ENCODE measurements around the gene CHERP.

The CHERP gene

DNA sequence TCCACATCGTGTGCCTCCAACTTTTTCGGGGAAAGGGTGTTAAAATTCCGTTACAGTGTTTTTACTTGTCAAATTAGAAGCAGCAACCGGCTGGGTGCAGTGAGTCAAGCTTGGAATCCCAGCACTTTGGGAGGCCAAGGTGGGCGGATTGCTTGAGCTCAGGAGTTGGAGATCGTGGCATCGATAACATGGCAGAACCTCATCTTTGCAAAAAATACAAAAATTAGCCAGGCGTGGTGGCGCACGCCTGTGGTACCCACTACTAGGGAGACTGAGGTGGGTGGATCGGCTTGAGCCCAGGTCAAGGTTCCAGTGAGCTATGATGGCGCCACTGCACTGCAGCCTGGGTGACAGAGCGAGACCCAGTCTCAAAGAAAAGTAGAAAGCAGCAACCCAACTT, 31.1 kb upstream of the CHERP start:
- peak overlapping the region; percentile 88 for H3K27ac ChIP-seq
- peaks cover 17% of the 10 kb centered on the region for H3K4me1 ChIP-seq
- no peaks in the 10 kb centered on the region for H3K9me3 ChIP-seq (ENCODE audit: control insufficient read depth, low read length)
- peak overlapping the region; percentile 99 for H3K4me2 ChIP-seq (ENCODE audit: low read length)
- no peaks in the 10 kb centered on the region for H3K36me3 ChIP-seq (ENCODE audit: control insufficient read depth, insufficient read depth, low read length)
- TF ChIP-seq CTCF (IDR thresholded peaks at IDR 0.05) = no peak
- peak overlapping the region; percentile 93 for H3K4me3 ChIP-seq (ENCODE audit: low read depth, low read length)
- peaks cover 62% of the 10 kb centered on the region for H3K79me2 ChIP-seq
- H3K9ac ChIP-seq = no peak overlapping the region
- H3K27me3 ChIP-seq (ENCODE audit: control insufficient read depth, insufficient read depth, low read length) = no peaks in the 10 kb centered on the region
- H2AFZ ChIP-seq = no peak overlapping the region

DNA sequence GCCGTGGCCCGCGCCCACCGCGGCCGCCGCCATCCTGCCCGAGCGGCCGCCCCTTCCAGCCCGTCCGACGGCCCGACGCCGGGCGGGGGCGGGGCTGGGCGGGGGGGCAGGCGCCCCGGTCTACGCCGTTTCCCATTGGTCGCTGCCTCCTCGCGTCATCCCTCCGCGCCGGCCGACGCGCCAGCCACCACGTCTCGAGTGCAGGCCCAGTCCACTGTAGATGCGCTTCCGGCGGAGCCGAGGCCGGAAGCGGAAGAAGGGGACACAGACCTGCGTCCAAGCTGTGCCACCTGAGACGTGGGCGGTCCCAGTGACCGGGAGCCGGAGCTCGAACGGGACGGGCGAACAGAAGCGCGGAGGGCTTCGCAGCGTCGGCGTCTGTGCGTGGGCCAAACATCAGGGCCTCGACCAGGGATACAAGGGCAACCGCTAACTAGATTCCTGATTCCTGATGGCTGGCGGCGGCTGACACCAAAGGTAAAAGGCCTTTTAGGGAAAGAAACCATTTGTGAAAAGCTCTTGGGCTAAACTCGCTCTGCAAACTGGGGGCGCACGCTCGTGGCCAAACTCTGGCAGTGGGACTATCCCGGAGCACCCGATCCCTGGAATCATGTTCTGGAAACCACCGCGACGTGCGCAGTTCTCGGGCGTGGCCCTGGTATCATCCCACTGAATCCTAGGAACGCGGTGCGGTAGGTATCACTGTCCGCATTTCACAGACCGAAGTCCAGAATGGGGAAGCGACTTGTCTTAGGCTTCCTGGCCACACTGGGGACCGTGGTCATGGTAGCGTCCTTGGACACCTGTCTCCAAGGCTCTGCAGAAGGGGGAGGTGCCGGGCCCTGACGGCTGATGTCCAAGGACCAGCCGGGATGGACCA, 30.3 kb upstream of the CHERP start, which contains the start of gene SLC35E1:
TSS of gene SLC35E1 (minus strand) at position 84 of the 880 bp plus-strand sequence. CDS start at position 33, 51 bp downstream.
- no peaks in the 10 kb centered on the region for H3K36me3 ChIP-seq (ENCODE audit: control insufficient read depth, insufficient read depth, low read length)
- H3K79me2 ChIP-seq = peaks cover 55% of the 10 kb centered on the region
- peak within 1 kb of the TSS; percentile 93 for H3K4me3 ChIP-seq (ENCODE audit: low read depth, low read length)
- H3K4me1 ChIP-seq = peaks cover 17% of the 10 kb centered on the region
- peak within 1 kb of the TSS; percentile 88 for H3K27ac ChIP-seq
- no peaks in the 10 kb centered on the region for H3K9me3 ChIP-seq (ENCODE audit: control insufficient read depth, low read length)
- H2AFZ ChIP-seq = peak within 1 kb of the TSS; percentile 93
- TF ChIP-seq CTCF (IDR thresholded peaks at IDR 0.05) = no peak
- H3K4me2 ChIP-seq (ENCODE audit: low read length) = peak within 1 kb of the TSS; percentile 99
- no peaks in the 10 kb centered on the region for H3K27me3 ChIP-seq (ENCODE audit: control insufficient read depth, insufficient read depth, low read length)
- peak within 1 kb of the TSS; percentile 64 for H3K9ac ChIP-seq

DNA sequence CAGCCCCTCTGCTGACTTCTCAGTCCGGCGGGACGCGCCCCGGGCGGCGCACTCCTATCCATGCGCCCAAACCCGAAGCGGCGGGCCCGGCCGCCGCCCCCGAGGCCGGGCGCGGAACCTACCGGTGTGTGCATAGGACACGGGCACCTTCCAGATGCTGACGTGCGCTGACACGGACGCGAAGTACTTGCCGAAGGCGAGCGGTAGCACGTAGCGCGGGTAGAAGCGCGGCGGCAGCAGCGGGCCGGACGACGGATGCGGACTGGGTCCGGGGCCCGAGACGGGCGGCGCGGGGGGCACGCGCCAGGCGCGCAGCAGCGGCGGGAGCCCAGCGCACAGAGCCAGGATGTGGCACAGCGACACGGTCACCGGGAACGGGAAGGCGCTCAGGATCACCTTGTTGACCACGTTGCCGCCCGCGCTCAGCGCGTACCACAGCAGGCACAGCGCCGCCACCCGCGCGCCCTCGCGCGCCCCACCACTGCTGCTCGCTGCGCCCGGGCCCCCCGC, 29.6 kb upstream of the CHERP start:
- no peaks in the 10 kb centered on the region for H3K36me3 ChIP-seq (ENCODE audit: control insufficient read depth, insufficient read depth, low read length)
- H3K9me3 ChIP-seq (ENCODE audit: control insufficient read depth, low read length) = no peaks in the 10 kb centered on the region
- peaks cover 17% of the 10 kb centered on the region for H3K4me1 ChIP-seq
- peaks cover 48% of the 10 kb centered on the region for H3K79me2 ChIP-seq
- no peaks in the 10 kb centered on the region for H3K27me3 ChIP-seq (ENCODE audit: control insufficient read depth, insufficient read depth, low read length)
- peak overlapping the region; percentile 80 for H3K4me2 ChIP-seq (ENCODE audit: low read length)
- no peak for TF ChIP-seq CTCF (IDR thresholded peaks at IDR 0.05)
- peak overlapping the region; percentile 32 for H3K27ac ChIP-seq
- peak overlapping the region; percentile 57 for H3K9ac ChIP-seq
- peak overlapping the region; percentile 61 for H3K4me3 ChIP-seq (ENCODE audit: low read depth, low read length)
- peak overlapping the region; percentile 93 for H2AFZ ChIP-seq

DNA sequence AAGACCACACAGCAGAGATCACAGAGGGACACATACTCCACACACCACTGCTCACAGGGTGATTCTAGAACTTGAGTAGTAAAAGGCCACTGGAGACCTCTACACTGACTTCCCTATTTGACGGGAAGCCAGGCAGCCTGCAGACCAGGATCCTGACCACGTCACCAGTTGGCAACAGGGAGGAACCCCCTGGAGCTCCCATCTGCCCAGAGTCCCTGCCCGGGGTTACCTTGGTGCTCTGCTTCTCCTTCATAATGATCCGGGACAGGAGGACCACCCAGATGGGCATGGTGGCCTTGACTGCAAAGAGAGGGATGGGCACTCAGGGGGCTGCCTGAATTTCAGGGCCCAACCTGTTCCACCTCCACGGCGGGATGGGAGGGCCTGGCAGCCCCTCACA, 29.0 kb upstream of the CHERP start:
- H3K4me2 ChIP-seq (ENCODE audit: low read length) = peak overlapping the region; percentile 80
- H3K36me3 ChIP-seq (ENCODE audit: control insufficient read depth, insufficient read depth, low read length) = no peaks in the 10 kb centered on the region
- no peaks in the 10 kb centered on the region for H3K9me3 ChIP-seq (ENCODE audit: control insufficient read depth, low read length)
- no peaks in the 10 kb centered on the region for H3K27me3 ChIP-seq (ENCODE audit: control insufficient read depth, insufficient read depth, low read length)
- peak overlapping the region; percentile 93 for H2AFZ ChIP-seq
- H3K4me3 ChIP-seq (ENCODE audit: low read depth, low read length) = peak overlapping the region; percentile 61
- H3K4me1 ChIP-seq = peaks cover 17% of the 10 kb centered on the region
- H3K79me2 ChIP-seq = peaks cover 42% of the 10 kb centered on the region
- H3K27ac ChIP-seq = no peak overlapping the region
- no peak for TF ChIP-seq CTCF (IDR thresholded peaks at IDR 0.05)
- no peak overlapping the region for H3K9ac ChIP-seq
